IPS-18c (cell line): ENCODE results near the gene PRKN.

Experiments
- H3K4me3 ChIP-seq: 2 replicates; pipeline ENCODE4 v1.7.0; 2013; ENCODE audit warnings: low read depth, mild to moderate bottlenecking, low read length, moderate library complexity; ENCODE audit not compliant: insufficient read depth
- H3K9me3 ChIP-seq: one replicate; pipeline ENCODE4 v1.6.1; 2013; ENCODE audit warnings: mild to moderate bottlenecking, low read length, moderate library complexity; ENCODE audit not compliant: control insufficient read depth, insufficient read depth

Gene PRKN

DNA sequence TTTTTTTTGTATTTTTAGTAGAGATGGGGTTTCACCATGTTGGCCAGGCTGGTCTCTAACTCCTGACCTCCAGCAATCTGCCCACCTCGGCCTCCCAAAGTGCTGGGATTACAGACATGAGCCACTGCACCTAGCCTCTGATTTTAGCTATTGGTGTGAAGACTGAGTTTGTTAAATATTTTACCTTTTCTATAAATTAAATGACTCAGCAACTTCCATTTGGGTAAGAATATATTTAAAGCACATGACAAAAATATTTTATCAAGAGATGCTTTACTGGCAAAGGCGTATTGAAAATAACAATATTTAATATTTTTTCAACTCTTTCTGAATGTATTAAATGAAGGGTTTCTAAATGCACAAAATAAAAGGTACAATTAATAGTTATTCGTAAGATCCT lies 1295.0 kb downstream of the PRKN start:
- Histone ChIP-seq H3K9me3 (peaks cover 3% of the 10 kb centered on the region), H3K4me3 (no peak overlapping the region)

DNA sequence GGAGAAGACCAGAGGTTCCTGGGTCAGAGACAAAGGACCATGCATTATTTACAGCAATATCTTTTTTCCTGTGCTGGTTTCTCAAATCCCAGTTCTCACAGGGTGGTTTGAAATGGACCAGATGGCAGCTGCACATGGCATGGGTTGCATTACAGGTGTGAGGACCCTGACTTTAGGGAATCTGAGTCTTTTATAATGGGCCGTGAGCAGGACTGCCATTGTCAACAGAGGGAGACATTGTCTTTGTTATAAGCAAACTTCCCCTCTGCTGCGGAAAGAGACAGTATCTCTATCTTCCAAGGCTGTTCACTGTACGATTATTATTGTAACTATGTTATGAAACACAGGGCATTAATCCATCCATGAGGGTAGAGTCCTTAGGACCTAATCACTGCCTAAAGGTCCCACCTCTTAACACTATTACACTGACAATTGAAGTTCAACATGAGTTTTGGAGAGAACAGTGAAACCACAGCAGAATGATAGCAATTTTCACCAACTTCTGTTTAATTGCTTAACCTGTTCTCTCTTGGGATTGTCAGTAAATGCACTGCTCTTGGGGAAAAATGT lies 1297.6 kb downstream of the PRKN start:
- no peak overlapping the region for H3K4me3 ChIP-seq
- H3K9me3 ChIP-seq: peaks cover 3% of the 10 kb centered on the region

DNA sequence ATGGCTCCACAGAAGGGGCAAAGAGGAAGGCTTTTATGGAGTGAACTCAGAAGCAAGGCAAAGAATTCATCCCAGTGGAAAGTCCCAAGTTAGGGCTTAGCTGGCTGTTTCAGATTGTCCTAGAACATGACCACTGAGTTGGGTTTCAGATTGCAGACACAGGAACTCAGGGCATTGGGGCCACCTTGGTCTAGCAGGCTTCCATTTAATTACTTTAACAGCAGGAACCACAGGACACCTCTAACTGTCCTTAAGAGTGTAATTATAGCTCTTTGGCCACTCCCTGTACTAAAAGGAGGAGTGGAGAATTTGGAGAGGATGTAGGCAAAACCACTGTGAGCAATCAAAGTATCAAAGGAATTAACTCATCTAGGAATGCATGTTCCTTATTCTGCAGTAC lies 1303.1 kb downstream of the PRKN start:
- H3K9me3 ChIP-seq: no peaks in the 10 kb centered on the region
- H3K4me3 ChIP-seq: no peak overlapping the region

DNA sequence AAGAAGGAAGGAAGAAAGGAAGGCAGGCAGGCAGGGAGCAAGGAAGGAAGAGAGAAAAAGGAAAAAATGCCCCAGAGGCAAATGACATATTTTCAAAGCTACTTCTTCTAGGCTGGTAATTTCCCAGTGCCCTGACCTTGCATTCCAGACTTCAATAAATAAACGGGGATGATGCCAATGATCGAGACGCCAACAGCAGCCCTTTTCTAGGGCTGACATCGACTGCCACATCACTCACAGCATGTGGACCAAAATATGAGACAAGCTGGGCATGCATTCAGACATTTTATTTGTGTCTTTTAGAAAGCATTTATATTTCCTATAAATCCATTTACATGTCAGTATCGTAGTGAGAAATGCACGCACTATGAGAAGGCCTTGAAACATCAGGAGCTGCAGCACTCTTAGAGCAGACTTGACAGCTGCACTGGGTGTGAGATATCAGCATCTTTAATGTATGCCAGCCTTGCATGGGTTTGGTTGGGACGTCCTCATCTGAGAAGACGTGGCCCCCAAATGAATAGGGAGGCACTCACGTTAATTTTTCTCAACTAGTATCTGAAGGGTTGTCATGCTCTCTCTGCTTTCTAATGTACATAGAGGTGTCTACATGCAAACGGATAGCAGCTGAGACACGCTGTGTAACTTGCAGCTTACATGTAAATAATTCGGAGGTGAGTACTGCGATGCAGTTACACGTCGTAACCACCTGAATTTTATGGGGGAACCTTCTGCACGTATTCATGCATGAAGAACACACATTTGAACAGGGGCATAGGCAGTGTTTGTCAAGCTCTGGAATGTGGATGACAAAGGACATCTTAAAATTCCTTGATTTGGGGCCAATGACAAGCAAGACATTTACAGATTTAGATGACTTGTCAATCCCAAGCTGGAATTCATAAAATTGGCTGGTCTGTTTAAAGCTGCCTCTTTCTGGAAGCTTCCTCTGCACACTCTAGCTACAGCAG lies 1304.6 kb downstream of the PRKN start:
- H3K9me3 ChIP-seq: no peaks in the 10 kb centered on the region
- no peak overlapping the region for H3K4me3 ChIP-seq

DNA sequence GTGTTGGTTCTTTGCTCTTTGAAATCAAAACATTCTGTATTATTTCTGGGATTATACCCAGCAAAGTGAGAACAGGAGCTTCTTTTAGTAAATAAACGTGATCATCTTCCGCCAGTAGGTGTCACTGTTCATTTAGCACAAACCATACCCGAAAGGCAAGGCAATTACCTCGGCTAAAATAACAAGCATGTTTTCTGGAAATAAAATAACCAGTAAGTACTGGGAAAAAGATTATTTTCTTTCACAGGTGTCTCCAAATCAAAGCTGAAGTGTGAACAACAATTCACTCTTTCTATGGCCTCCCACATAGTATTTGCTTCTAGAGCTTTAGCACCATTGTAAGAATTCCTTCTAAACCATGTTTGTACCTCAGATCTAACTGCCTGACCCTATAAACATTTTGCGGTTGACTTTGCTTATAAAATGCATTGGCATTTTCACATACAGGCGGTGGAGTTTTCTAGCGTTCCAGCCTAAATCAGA lies 1309.1 kb downstream of the PRKN start:
- Histone ChIP-seq H3K4me3 (no peak overlapping the region), H3K9me3 (no peaks in the 10 kb centered on the region)

DNA sequence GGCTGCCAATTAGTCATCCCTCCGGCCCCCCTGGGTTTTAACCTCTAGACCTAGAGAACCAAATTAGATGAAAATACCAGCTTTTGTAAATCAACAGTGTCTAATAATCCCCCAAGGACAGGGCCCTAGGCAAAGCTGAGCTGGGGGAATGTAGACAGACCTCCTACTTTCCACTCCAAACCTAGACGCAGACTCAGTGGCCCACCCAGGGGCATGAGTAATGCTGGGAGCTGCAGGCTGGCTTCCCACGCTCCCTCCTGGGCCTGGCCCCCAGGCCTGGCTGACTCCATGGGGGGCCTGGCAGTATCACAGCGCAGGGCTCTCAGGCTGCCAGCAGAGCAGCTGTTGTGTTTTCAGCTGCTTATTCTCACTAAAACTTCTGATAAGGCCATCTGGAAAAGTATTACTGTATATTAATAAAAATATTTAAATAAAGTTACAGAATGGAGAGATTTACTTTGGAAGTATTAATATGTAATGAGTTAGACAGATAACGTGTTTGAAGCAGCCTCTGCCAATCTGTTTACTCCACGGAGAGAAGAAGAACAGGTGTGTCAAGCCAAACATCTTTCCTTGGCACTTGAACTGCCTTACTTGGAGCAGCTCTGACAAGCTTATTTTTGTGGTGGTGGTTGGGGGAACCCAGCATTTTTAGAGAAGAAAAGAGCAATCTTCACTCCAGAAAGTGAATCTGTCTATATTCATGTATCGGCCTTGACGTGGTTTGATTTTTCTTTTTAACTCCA lies 1309.7 kb downstream of the PRKN start:
- H3K9me3 ChIP-seq: no peaks in the 10 kb centered on the region
- H3K4me3 ChIP-seq: no peak overlapping the region

DNA sequence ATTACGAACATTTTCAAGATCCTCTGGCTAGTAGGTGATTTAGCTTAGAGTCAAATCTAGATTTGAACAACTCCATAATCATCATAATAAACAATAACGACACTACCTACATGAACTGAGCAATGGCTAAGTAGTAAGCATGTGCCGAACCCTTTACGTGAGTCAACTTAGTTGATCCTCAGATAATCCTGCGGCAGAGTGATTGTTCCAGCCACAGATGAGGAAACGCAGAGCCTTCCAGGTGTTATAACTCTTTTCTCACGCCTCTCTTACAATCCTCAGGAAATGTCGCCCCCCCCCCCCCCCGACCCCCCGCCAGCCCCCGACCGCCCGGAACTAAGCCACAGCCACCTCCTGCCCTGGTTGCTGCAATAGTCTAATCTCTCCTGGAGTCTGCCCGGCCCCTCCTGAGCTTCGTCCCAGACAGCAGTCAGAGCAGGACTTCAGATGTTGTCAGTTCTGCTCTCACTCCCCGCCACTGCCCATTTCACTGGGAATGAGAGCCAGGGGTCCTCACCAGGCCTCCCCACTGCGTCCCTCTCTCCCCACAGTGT lies 1312.2 kb downstream of the PRKN start:
- Histone ChIP-seq H3K9me3 (no peaks in the 10 kb centered on the region), H3K4me3 (no peak overlapping the region)

DNA sequence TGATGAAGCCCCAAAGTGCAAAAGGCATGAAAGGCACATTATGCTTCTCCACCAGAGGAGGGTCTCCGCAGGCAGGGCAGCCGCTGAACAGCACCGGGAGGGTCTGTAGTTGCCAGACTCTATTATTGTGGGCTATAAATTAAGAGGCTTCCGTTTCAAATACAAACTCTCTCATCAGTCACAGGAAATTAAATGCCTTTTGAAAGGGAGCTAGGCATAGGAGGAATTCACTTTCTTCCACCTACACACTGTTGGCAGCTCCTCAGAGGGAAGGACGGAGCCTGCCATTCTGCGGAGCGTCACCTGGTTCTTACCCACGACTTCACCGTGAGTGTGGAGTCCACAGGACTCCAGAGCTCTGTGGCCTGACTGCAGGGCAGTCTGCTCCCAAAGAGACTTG lies 1312.9 kb downstream of the PRKN start:
- no peaks in the 10 kb centered on the region for H3K9me3 ChIP-seq
- H3K4me3 ChIP-seq: no peak overlapping the region

DNA sequence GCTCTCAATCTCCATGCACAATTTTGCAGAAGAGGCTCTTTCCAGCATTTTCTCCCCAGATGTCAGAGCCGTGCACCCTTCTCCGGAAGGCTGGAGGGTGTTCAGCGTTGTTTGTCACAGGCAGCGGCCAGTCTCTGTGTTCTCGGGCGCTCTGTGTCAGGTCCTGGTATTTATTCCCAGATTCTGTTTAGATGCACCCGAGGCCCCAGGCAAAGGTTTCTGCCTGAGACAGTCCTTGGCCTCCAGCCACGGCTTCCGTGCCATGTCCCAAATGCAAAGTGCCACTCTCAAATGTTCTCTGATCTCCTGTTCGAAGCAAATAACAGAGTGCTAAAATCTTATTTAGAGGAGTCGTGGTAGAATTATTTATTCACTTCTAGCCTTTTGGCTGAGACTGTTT lies 1313.4 kb downstream of the PRKN start:
- Histone ChIP-seq H3K4me3 (no peak overlapping the region), H3K9me3 (no peaks in the 10 kb centered on the region)

DNA sequence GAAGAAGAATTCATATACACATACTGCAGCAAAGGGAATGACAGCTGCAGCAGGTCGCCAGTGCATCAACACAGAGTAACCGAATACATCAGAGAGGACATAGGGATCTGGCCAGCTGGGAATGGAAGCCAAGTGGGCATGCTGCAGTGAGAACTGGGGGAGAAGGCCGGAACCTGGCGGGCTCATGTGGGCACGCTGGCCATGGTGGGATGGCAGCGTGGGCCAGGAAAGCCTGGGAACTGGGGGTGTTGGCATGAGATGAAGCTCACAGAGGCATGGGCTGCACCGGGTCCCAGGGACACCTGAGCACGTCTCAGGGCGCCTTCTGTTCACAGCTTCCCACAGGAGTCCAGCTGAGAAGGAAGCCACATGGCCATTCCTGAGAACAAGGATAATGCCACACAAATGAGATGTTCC lies 1314.2 kb downstream of the PRKN start:
- Histone ChIP-seq H3K4me3 (no peak overlapping the region), H3K9me3 (no peaks in the 10 kb centered on the region)

DNA sequence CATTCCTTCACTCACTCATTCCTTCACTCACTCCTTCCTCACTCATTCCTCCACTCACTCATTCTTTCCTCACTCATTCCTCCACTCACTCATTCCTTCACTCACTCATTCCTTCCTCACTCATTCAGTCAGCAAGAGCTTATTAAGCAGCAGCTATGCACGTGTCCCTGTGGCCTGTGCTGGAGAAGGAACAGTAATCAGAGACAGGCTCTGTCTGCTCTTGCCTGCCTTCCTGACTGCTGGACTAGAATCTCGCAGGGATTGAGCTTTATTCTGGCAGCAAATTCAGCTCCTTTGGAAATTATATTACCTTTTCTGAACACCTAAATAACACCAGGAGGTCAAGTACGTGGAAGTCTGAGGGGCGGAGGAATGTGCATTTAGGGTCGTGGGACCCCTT lies 1314.8 kb downstream of the PRKN start:
- no peak overlapping the region for H3K4me3 ChIP-seq
- no peaks in the 10 kb centered on the region for H3K9me3 ChIP-seq

DNA sequence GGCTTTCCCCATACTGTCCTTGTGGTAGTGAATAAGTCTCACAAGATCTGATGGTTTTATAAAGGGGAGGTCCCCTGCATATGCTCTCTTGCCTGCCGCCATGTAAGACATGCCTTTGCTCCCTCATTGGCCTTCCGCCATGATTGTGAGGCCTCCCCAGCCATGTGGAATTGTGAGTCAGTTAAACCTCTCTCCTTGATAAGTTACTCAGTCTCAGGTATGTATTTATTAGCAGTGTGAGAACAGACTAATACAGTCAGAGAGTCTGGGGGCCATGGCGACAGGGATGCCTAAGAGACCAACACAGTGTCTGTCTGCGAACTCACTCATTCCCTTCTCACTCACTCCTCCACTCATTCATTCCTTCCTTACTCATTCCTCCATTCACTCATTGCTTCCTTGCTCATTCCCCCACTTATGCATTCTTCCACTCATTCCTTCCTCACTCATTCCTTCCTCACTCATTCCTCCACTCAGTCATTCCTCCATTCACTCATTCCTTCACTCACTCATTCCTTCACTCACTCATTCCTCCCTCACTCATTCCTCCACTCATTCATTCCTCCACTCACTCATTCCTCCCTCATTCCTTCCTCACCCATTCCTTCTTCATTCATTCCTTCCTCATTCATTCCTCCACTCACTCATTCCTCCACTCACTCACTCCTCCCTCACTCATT lies 1316.2 kb downstream of the PRKN start:
- Histone ChIP-seq H3K9me3 (no peaks in the 10 kb centered on the region), H3K4me3 (no peak overlapping the region)

DNA sequence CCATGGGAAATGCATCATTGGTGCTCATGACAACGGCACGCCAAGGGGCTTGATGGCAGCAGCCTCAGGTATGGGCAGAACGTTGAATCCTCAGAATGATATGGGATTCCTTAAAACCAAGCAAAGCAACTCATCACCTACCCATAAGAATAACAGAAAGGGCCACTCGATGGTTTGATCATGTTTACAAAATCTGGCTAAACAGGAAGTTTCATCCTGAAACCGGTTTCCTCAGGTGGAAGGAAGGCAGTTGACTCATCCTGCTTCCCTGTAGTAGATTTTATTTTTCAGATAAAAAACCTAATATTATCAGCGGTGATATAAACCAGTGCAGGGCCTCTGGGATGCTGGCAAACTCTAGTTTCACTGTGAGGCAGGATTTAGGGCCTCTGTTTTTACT lies 1316.8 kb downstream of the PRKN start:
- Histone ChIP-seq H3K9me3 (no peaks in the 10 kb centered on the region), H3K4me3 (no peak overlapping the region)

DNA sequence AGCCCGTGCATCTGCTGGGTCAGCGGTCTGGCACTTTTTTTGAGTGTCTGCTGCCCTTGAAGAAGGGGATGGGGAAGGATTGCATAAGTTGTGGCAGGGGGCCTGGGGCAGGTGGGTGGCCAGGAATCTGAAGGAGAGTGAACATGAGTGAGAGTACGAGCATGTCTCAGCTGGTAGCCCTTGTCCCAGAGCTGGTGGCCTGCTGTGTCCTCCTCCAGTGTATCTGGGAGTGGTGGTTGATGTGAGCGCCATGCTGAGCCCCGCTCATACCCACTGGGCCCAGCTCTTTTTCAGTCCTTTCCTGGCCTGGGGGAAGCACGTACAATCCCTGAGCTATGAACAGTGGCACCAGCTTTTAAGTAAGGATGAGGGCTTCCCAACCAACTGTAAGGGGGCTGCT lies 1317.5 kb downstream of the PRKN start:
- no peak overlapping the region for H3K4me3 ChIP-seq

DNA sequence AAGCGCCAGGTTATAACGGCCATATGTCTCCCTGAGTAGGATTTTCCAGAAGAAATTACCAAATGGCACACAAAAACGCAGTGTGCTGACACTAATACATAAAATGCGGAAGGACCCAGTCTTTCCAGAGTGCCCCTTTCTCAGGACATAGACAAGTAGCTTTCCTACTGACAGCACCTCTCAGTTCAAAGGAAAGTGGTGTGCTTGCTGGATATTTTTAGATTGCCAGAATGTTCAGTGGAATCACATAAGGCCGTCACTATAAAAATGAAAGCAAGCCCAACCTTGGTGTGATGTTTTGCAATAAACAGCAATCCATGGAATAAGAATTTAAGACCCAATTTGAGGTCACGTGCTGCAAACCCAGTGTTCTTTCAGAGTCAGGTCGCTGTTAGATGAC lies 1318.2 kb downstream of the PRKN start:
- Histone ChIP-seq H3K9me3 (no peaks in the 10 kb centered on the region), H3K4me3 (no peak overlapping the region)

More for the DNA sequence above, 1317.5 kb downstream of the PRKN start:
- no peaks in the 10 kb centered on the region for H3K9me3 ChIP-seq

DNA sequence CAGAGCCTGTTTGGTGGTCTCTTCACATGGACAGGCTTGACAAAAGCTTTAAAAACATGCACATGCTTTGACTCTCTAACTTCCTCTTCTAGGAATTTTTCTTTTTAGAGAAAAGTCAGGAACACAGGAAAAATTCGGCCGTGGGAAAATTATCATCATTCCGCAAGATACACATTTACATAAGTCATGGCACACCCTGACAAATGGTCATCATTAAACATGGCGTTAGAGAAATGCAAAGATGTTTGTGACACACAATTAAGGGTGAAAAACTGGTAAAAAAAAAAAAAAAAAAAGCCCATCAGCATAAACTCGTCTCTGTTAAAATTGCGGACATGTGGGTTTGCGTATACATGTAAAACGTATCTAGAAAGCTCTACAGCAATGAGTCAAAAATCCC lies 1319.5 kb downstream of the PRKN start:
- no peak overlapping the region for H3K4me3 ChIP-seq

DNA sequence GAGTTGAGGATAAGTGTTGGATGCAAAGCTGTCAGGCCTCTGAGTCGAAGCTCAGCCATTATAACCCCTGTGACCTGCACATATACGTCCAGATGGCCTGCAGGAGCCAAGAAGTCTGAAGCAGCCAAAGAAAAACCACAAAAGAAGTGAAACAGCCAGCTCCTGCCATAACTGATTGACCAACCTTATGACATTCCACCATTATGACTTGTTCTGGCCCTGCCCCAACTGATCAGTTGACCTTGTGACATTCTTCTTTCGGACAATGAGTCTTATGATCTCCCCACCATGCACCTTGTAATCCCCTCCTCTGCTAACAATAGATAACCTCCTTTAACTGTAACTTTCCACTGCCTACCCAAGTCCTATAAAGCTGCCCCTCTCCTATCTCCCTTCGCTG lies 1320.0 kb downstream of the PRKN start:
- H3K4me3 ChIP-seq: no peak overlapping the region
- H3K9me3 ChIP-seq: peaks cover 6% of the 10 kb centered on the region

More for the DNA sequence above, 1319.5 kb downstream of the PRKN start:
- H3K9me3 ChIP-seq: peaks cover 6% of the 10 kb centered on the region
